Measurements from ENCODE around the gene SIM2. TPM values are rescaled to one million over a fixed set of nuclear protein-coding genes. Genes with fewer than 3 reads are reported as not detected.
"Not testable (repeated sequence)": the region's sequence is repeated elsewhere in the genome, so short reads cannot be mapped to it uniquely, and the experiment has no call there.

The SIM2 gene
- total RNA-seq, 2 donors from 2014 or later, result 1.9 to 4.1 TPM

DNA sequence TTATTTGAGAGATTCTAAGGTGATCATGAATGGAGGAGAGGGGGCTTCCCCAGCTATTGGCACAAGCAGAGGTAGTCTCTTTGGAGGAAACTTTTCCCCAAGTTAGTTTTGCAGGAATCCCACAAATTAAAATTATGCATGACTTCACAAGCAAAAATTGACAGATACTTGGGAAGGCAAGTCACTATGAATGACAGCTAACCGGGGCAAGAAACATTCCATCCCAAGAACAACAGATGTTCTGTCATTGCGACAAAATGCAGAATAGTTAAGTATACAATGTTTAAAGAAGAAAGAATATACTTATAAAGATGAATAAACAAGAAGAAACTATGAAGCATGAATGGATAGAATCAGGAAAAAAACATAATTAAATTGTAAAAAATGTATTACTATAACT, 27.1 kb upstream of the SIM2 start:
- no peak overlapping the region for H3K4me3 Mint-ChIP-seq
- no peaks in the 10 kb centered on the region for H3K36me3 Mint-ChIP-seq (ENCODE audit: insufficient read depth in 2 of 2)
- no peaks in the 10 kb centered on the region for H3K4me1 Mint-ChIP-seq (ENCODE audit: low read depth)
- peaks cover 12% of the 10 kb centered on the region for H3K27me3 Mint-ChIP-seq (ENCODE audit: low read depth)
- peaks cover 2 to 4% of the 10 kb centered on the region in 2 donors for H3K9me3 Mint-ChIP-seq
- no peak for DNase-seq
- no peak overlapping the region for H3K27ac Mint-ChIP-seq
- no peak for ATAC-seq (replicated peaks in 1 of 2)

GRCh38 chr21:36672296-36672695, 26.6 kb upstream of the SIM2 start:
- not testable (repeated sequence) for H3K4me1 Mint-ChIP-seq (ENCODE audit: low read depth); H3K9me3 Mint-ChIP-seq; DNase-seq; H3K36me3 Mint-ChIP-seq (ENCODE audit: insufficient read depth in 2 of 2); ATAC-seq (replicated peaks in 1 of 2); H3K27ac Mint-ChIP-seq; H3K4me3 Mint-ChIP-seq
- peaks cover 17% of the 10 kb centered on the region for H3K27me3 Mint-ChIP-seq (ENCODE audit: low read depth)

DNA sequence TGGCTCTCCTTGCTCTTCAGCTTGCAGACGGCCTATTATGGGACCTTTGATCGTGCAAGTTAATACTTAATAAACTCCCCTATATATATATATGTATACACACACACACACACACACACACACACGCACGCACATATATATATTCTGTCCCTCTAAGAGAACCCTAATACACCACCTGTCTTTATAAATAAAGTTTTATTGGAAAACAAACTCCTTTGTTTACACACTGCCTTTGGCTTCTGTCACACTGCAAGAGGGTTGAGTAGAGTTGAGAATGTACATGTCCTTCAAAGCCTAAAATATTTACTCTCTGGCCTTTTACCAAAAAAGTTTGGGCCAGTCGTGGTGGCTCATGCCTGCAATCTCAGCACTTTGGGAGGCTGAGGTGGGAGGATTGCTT, 26.2 kb upstream of the SIM2 start:
- H3K27ac Mint-ChIP-seq, result no peak overlapping the region

DNA sequence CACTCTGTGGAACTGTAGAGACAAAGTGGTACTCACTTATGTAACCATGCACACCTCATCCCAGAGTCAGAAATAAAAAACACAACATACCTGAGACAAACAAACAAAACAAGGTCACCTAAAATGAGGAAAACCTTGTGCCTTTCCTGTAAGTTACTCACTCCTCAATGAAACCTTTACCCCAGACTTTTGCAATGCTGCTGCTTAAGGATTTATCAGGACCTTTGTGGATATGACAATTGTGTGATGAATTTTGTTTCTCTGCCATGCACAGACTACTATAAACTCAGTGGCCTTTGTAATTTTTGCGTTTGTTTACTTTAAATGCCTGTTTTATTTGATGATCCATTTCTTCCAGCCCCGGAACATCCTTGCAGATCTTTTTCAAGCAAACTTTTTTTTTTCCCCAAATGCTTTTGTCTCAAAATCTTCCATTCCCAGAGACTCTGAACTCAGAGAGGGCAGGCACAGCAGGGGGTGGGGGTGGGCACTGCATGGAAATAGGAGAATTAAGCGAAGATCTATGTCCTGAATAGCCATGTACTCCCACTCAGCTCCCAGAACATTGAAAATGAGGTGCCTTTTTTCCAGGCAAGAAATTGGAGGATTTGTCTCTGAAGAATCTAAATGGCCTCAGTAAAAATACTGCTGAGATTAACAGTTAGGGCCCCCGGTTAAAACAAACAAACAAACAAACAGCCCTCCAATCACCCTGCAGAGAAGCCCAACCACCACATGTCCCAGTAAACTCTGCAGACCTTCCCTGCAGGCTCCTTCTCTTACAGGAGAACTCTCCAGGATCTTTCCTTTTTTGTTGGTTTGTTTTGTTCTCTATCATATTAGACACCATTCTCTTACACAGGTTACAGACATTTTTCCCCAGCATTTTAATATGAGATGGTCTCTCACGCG, 22.6 kb upstream of the SIM2 start:
- DNase-seq, result no peak
- Mint-ChIP-seq H3K4me3 (no peak overlapping the region), H3K27ac (no peak overlapping the region), H3K36me3 (ENCODE audit: insufficient read depth in 2 of 2) (peaks cover 7 to 10% of the 10 kb centered on the region in 2 donors), H3K4me1 (ENCODE audit: low read depth) (no peaks in the 10 kb centered on the region), H3K27me3 (ENCODE audit: low read depth) (peaks cover 43% of the 10 kb centered on the region), H3K9me3 (peaks cover 6 to 13% of the 10 kb centered on the region in 2 donors)
- no peak for ATAC-seq (replicated peaks in 1 of 2)

More for the DNA sequence above, 26.2 kb upstream of the SIM2 start:
- peaks cover 2 to 4% of the 10 kb centered on the region in 2 donors for H3K9me3 Mint-ChIP-seq
- no peaks in the 10 kb centered on the region for H3K36me3 Mint-ChIP-seq (ENCODE audit: insufficient read depth in 2 of 2)
- ATAC-seq (replicated peaks in 1 of 2), result no peak
- no peaks in the 10 kb centered on the region for H3K4me1 Mint-ChIP-seq (ENCODE audit: low read depth)
- no peak for DNase-seq
- H3K27me3 Mint-ChIP-seq (ENCODE audit: low read depth), result peaks cover 21% of the 10 kb centered on the region
- H3K4me3 Mint-ChIP-seq, result no peak overlapping the region

DNA sequence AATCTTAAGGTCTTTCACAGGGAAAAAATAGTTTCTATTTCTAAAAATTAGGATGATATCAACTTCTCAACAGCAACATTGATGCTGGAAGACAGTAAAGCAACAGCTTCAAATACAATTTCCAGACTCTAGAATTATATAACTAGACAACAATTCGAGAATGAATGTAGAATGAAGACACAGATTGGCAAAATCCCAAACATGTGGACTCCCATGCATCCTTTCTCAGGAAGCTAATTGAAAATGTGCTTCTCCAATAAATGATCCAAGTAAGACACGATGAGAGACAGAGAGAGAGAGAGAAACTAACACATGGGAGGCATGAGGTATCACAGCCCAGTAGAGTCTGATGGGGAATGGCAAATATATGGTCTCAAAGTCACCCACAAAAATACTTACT, 21.5 kb upstream of the SIM2 start:
- peaks cover 50% of the 10 kb centered on the region for H3K27me3 Mint-ChIP-seq (ENCODE audit: low read depth)

GRCh38 chr21:36678538-36678937, 20.4 kb upstream of the SIM2 start:
- H3K36me3 Mint-ChIP-seq (ENCODE audit: insufficient read depth in 2 of 2), result peaks cover 7 to 13% of the 10 kb centered on the region in 2 donors
- no peak overlapping the region for H3K27ac Mint-ChIP-seq
- peaks cover 5 to 14% of the 10 kb centered on the region in 2 donors for H3K9me3 Mint-ChIP-seq
- no peaks in the 10 kb centered on the region for H3K4me1 Mint-ChIP-seq (ENCODE audit: low read depth)
- ATAC-seq (replicated peaks in 1 of 2) (no peak), DNase-seq (no peak)
- peaks cover 60% of the 10 kb centered on the region for H3K27me3 Mint-ChIP-seq (ENCODE audit: low read depth)
- H3K4me3 Mint-ChIP-seq, result no peak overlapping the region

More for the DNA sequence above, 21.5 kb upstream of the SIM2 start:
- DNase-seq, result no peak
- Mint-ChIP-seq H3K4me1 (ENCODE audit: low read depth) (no peaks in the 10 kb centered on the region), H3K9me3 (peaks cover 8 to 15% of the 10 kb centered on the region in 2 donors), H3K36me3 (ENCODE audit: insufficient read depth in 2 of 2) (peaks cover 7 to 13% of the 10 kb centered on the region in 2 donors), H3K4me3 (no peak overlapping the region), H3K27ac (no peak overlapping the region)
- no peak for ATAC-seq (replicated peaks in 1 of 2)

GRCh38 chr21:36681117-36681631, 17.7 kb upstream of the SIM2 start:
- Mint-ChIP-seq H3K9me3 (peaks cover 5 to 11% of the 10 kb centered on the region in 2 donors), H3K4me1 (ENCODE audit: low read depth) (no peaks in the 10 kb centered on the region), H3K27me3 (ENCODE audit: low read depth) (peaks cover 75% of the 10 kb centered on the region), H3K27ac (no peak overlapping the region), H3K36me3 (ENCODE audit: insufficient read depth in 2 of 2) (peaks cover 7 to 13% of the 10 kb centered on the region in 2 donors), H3K4me3 (no peak overlapping the region)
- ATAC-seq (replicated peaks in 1 of 2), result no peak
- no peak for DNase-seq

- Mint-ChIP-seq H3K27me3 (ENCODE audit: low read depth) (peaks cover 69% of the 10 kb centered on the region), H3K36me3 (ENCODE audit: insufficient read depth in 2 of 2) (peaks cover 2 to 10% of the 10 kb centered on the region in 2 donors), H3K27ac (no peak overlapping the region), H3K4me1 (ENCODE audit: low read depth) (no peaks in the 10 kb centered on the region), H3K9me3 (peaks cover 4 to 10% of the 10 kb centered on the region in 2 donors), H3K4me3 (no peak overlapping the region)
- ATAC-seq (replicated peaks in 1 of 2) (no peak), DNase-seq (no peak)
These were observed 13.8 kb upstream of the SIM2 start for GRCh38 chr21:36684957-36685714.

GRCh38 chr21:36686955-36687354, 12.0 kb upstream of the SIM2 start:
- no peak overlapping the region for H3K27ac Mint-ChIP-seq
- peaks cover 75% of the 10 kb centered on the region for H3K27me3 Mint-ChIP-seq (ENCODE audit: low read depth)
- H3K4me1 Mint-ChIP-seq (ENCODE audit: low read depth), result peaks cover 2% of the 10 kb centered on the region
- ATAC-seq (replicated peaks in 1 of 2) (no peak), DNase-seq (no peak)
- peaks cover 0 to 2% of the 10 kb centered on the region in 2 donors for H3K36me3 Mint-ChIP-seq (ENCODE audit: insufficient read depth in 2 of 2)
- H3K9me3 Mint-ChIP-seq, result no peaks in the 10 kb centered on the region
- H3K4me3 Mint-ChIP-seq, result no peak overlapping the region

DNA sequence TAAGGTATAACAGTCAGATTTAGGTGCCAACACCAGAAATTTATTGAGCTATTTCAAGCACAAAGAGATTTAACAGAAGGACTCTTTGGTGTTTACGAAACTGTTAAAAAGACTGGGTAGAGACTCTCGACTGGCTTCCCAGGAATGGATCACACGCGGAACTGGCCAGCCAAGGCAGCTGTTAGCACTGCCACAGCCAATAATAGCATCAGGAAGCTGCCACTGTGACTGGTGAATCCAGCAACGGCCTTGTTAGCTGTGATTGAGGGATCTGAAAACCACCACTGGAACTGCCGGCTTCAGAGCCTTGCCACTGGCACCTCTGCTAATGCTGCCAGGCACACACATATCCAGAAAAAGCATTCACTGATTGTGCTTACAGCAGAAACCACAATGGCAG, 10.6 kb upstream of the SIM2 start:
- H3K4me1 Mint-ChIP-seq (ENCODE audit: low read depth), result peaks cover 9% of the 10 kb centered on the region
- peaks cover 0 to 1% of the 10 kb centered on the region in 2 donors for H3K36me3 Mint-ChIP-seq (ENCODE audit: insufficient read depth in 2 of 2)
- DNase-seq (no peak), ATAC-seq (replicated peaks in 1 of 2) (no peak)
- H3K27me3 Mint-ChIP-seq (ENCODE audit: low read depth), result peaks cover 75% of the 10 kb centered on the region
- no peak overlapping the region for H3K27ac Mint-ChIP-seq
- no peak overlapping the region for H3K4me3 Mint-ChIP-seq
- H3K9me3 Mint-ChIP-seq, result no peaks in the 10 kb centered on the region

GRCh38 chr21:36689324-36689723, 9.6 kb upstream of the SIM2 start:
- peaks cover 75% of the 10 kb centered on the region for H3K27me3 Mint-ChIP-seq (ENCODE audit: low read depth)
- H3K27ac Mint-ChIP-seq, result no peak overlapping the region
- no peak for DNase-seq
- H3K9me3 Mint-ChIP-seq, result no peaks in the 10 kb centered on the region
- peaks cover 16% of the 10 kb centered on the region for H3K4me1 Mint-ChIP-seq (ENCODE audit: low read depth)
- ATAC-seq (replicated peaks in 1 of 2), result no peak
- H3K4me3 Mint-ChIP-seq, result no peak overlapping the region
- H3K36me3 Mint-ChIP-seq (ENCODE audit: insufficient read depth in 2 of 2), result peaks cover 0 to 1% of the 10 kb centered on the region in 2 donors

DNA sequence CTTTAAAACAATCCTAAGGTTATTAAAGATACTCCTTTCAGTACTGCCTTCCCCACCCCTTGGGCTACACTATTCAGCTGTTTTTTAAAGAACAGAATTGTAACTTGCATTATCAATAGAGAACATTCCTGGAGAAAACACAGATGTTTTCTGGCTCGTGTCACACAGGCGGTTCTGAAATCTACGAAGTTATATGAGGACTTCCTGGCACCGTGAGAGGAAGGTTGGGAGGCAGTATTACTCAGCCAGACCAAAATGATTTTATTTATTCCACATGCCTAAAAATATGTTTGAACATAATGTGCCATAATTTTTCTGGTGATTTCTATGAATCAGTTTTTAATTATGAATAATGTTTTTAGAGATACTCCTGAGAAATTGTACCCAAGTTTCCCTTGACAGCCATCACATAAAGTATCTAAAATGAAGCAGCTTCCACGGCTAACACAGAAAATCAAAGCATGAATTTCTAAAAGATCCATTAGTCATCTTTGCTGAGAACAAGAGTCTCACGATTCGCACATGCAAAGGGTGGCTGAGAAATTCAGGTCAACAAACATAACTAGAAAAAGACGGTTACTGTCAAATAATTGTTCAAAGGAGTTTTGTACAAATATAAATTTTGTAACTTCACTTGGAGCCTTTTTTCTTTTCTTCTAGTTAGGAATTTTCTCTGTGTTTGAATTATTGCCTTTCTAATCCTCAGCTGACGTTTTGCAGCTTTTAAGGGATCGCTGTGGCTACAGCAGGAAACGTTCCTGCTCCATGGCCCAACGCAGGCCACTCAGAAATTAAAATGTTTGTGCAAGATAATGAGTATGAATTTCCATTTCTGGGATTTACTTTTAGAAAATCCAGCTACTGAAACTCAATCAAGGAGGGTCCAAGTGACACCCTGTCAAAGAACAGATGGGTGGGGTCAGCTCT, 8.0 kb upstream of the SIM2 start:
- no peak overlapping the region for H3K4me3 Mint-ChIP-seq
- ATAC-seq (replicated peaks in 1 of 2) (no peak), DNase-seq (no peak)
- H3K27me3 Mint-ChIP-seq (ENCODE audit: low read depth), result peaks cover 77% of the 10 kb centered on the region
- peak overlapping the region; percentile 57 for H3K27ac Mint-ChIP-seq
- peaks cover 0 to 1% of the 10 kb centered on the region in 2 donors for H3K36me3 Mint-ChIP-seq (ENCODE audit: insufficient read depth in 2 of 2)
- H3K9me3 Mint-ChIP-seq, result no peaks in the 10 kb centered on the region
- H3K4me1 Mint-ChIP-seq (ENCODE audit: low read depth), result peaks cover 17% of the 10 kb centered on the region
